Thyroid gland (tissue), 4 donors: ENCODE results near the gene CRABP2. TPM values are rescaled to one million over a fixed set of nuclear protein-coding genes. Genes with fewer than 3 reads are reported as not detected.

Experiments
- DNase-seq, 2 donors: peaks; one replicate each; pipeline ENCODE4 v3.0.0-alpha.2; 2019
- H3K27ac ChIP-seq, 3 donors: fragments of 200-600 bp; sonication (generic); 1 replicate in 2 of 3; 2 replicates in 1 of 3; pipeline ENCODE4 v1.5.1; 2016 to 2019; ENCODE audit warnings: mild to moderate bottlenecking in 1 of 3, moderate library complexity in 1 of 3
- H3K27me3 ChIP-seq: fragments of 200-600 bp; sonication (generic); one replicate; pipeline ENCODE4 v1.5.1; 2019
- H3K36me3 ChIP-seq, 2 donors: fragments of 200-600 bp; sonication (generic); one replicate each; pipeline ENCODE4 v1.5.1; 2016 to 2019
- H3K4me1 ChIP-seq, 2 donors: fragments of 200-600 bp; sonication (generic); one replicate each; pipeline ENCODE4 v1.5.1; 2017 to 2019
- H3K4me3 ChIP-seq, 3 donors: fragments of 200-600 bp; sonication (generic); replicated peaks in 1 of 3; 1 replicate in 2 of 3; 2 replicates in 1 of 3; pipeline ENCODE4 v1.5.1; 2016; ENCODE audit warnings: mild to moderate bottlenecking in 1 of 3
- H3K9me3 ChIP-seq: fragments of 200-600 bp; sonication (generic); one replicate; pipeline ENCODE4 v1.5.1; 2017
- POLR2A ChIP-seq, 2 donors: fragments of 450-650 bp; IDR thresholded peaks; one replicate each; pipeline ENCODE4 v1.6.1; 2017; ENCODE audit warnings: antibody characterized with exemption in 2 of 2, mild to moderate bottlenecking in 2 of 2, moderate library complexity in 1 of 2
- WGBS, 2 donors: methylation state at CpG; one replicate each; pipeline ENCODE4 v1.1.5; 2017; 5-methylcytosine and 5-hydroxymethylcytosine counted together
- intact Hi-C: fragments of 100-400 bp; cut with DNase I; formaldehyde crosslinking; loops from one replicate; pipeline ENCODE4 v1.15.1; 2023
- total RNA-seq, 4 donors: library from RNA; depleted of rRNA; stranded (reverse); fragments of >200 nt; gene quantifications; one replicate each; pipeline ENCODE4 v1.2.3, GENCODE V29; 2016
- TF ChIP-seq, protein P1 (sequence below), 6 experiments: fragments of 200-600 bp in 3 of 6; fragments of 450-650 bp in 3 of 6; sonication (generic) in 3 of 6; IDR thresholded peaks; one replicate each; pipeline ENCODE4 v1.5.1; 2016 to 2019; ENCODE audit warnings: antibody characterized with exemption in 6 of 6, mild to moderate bottlenecking in 2 of 6, inconsistent platforms in 1 of 6, moderate library complexity in 1 of 6

CRABP2 gene
- total RNA-seq, 4 donors from 2014 or later: 3.0 to 15.3 (median 4.5) TPM; not detected in 1

DNA sequence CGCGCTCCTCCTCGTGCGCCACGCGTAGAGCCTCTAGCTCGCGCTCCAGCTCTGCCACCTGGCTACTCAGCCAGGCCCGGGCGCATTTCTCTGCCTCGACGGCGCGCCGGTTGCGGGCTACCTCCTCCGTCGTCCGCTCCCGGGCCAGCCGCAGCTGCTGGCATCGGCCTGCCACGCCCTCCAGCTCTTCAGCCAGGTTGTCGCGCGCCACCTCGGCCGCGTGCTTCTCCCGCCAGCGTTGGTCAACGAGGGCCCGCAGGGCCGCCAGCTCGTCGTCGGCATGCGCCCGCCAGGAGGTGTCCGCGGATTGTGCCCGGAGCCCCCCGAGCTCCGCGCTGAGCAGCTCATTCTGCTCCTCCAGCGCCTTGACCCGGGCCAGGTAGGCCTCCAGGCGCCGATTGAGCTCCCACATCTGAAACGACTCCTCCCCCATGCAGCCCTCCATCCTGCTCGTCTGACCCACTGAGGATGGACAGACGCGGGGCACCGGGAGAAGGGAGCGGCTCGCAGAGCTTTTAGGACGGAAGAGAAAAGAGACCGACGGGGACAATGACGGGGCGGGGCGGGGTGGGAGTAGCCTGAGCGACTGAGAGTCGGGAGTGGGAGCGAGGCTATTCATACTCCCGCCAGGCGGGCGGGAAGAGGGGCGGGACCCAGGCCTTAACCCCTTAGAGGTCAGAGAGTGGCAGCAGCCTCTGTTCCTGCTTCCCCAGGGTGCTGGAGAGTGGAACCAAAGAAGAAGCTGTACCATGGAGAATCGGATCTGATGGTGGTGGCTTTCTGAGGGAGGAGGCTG lies 28.4 kb downstream of the CRABP2 start, which contains the start of gene NES:
TSS of gene NES (minus strand) at position 588 of the 796 bp plus-strand sequence. CDS start at position 445, 143 bp downstream.
- H3K9me3 ChIP-seq: no peaks in the 10 kb centered on the region

DNA sequence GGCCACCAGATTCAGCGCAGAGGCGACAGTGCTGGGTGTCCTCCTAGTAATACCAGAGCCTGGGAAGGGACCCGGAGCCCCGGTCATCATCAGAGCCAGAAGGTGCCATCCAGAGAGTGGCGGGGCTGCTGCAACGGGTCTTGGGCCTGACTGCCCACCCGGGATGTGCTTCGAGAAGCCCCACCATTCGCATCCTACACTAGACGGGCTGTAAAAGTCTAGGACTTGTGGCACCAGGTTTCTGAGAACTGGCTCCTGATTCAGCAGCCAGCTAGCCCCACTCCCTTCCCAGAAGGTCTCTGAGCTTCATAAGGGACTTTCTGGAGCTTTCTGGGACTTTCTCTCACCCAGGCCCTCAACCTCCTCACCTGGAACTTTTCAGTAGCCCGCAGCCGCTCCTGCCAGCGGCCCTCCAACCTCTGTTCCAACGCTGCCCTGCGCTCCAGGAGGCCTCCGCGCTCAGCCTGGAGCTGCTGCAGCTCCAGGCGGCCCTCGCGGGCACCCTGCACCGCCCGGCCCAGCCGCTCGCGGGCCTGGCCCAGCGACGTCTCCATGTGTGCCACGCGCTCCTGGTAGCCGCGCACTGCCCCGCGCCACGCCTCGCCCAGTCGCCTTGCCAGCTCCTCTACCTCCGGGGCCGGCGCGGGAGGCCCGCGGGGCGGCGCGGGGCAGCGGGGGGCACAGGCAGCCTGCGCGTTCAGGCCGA lies 29.1 kb downstream of the CRABP2 start:
- H3K36me3 ChIP-seq: no peaks in the 10 kb centered on the region
- TF ChIP-seq, protein P1, sequence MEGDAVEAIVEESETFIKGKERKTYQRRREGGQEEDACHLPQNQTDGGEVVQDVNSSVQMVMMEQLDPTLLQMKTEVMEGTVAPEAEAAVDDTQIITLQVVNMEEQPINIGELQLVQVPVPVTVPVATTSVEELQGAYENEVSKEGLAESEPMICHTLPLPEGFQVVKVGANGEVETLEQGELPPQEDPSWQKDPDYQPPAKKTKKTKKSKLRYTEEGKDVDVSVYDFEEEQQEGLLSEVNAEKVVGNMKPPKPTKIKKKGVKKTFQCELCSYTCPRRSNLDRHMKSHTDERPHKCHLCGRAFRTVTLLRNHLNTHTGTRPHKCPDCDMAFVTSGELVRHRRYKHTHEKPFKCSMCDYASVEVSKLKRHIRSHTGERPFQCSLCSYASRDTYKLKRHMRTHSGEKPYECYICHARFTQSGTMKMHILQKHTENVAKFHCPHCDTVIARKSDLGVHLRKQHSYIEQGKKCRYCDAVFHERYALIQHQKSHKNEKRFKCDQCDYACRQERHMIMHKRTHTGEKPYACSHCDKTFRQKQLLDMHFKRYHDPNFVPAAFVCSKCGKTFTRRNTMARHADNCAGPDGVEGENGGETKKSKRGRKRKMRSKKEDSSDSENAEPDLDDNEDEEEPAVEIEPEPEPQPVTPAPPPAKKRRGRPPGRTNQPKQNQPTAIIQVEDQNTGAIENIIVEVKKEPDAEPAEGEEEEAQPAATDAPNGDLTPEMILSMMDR (IDR thresholded peaks at IDR 0.05): no peak
- TF ChIP-seq POLR2A (IDR thresholded peaks at IDR 0.05): no peak
- peaks cover 8 to 12% of the 10 kb centered on the region in 2 donors for H3K4me1 ChIP-seq
- H3K9me3 ChIP-seq: no peaks in the 10 kb centered on the region
- peaks cover 8% of the 10 kb centered on the region for H3K27me3 ChIP-seq
- peak overlapping the region in 2 of 3 donors; percentile 19 to 23 for H3K4me3 ChIP-seq
- no peak for DNase-seq
- H3K27ac ChIP-seq: peak overlapping the region; percentile 9 to 50 (median 46)
- intact Hi-C loops: no loop called here
- 22 to 30% methylated on average over 10 to 11 of the region's 49 CpGs for WGBS, 2 donors

More for the DNA sequence above, 28.4 kb downstream of the CRABP2 start, which contains the start of gene NES:
- Histone ChIP-seq H3K4me1 (peaks cover 8 to 12% of the 10 kb centered on the region in 2 donors), H3K27me3 (peaks cover 8% of the 10 kb centered on the region), H3K27ac (peak within 1 kb of the TSS in 2 of 3 donors; percentile 46 to 50), H3K4me3 (peak within 1 kb of the TSS in 2 of 3 donors; percentile 19 to 23), H3K36me3 (no peaks in the 10 kb centered on the region)
- WGBS, 2 donors: 0 to 2% methylated on average over 8 to 58 of the region's 70 CpGs
- TF ChIP-seq, protein P1 (IDR thresholded peaks at IDR 0.05): no peak
- no peak for TF ChIP-seq POLR2A (IDR thresholded peaks at IDR 0.05)
- DNase-seq: peak in 1 of 2 donors; percentile 25
- intact Hi-C loops: no loop called here

DNA sequence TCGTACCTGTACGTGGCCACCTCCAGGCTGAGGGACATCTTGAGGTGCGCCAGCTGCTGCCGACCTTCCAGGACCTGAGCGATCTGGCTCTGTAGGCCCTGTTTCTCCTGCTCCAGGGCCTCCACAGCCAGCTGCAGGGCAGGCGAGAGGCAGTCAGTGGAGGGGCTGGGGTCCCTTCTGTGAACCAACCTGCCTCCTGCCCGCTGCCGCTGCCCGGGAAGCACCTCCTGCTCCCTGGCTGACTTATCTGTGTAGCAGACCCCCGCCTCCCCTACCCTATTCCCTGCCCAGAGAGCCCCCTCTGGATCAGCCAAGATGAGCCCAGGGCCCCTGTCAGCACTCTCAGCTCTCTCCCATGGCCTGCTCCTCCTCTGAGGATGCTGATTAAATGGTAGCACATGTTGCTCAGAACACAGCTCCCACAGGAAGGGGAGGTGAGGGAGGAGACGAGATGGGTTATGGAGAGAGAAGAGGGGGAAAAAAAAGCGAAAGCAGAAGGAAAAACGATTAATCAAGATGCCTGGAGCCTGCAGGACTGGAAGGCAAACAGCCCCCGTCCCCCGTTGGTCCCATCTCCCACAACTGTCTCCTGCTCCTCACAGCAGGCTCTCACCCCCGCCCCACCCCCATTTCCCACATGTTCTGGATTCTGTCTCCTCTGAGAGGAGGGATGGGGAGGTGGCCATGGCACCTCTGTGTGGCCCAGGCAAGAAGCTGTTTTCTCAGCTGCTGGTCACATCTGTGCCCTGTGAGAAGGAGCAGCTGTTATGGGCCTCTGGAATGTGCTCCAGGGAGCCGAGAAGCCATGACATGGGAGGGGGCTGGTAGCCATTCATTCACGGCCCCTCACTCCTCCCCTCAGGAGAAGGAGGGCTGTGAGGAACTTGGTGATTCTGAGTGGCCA lies 29.9 kb downstream of the CRABP2 start:
- Histone ChIP-seq H3K27ac (peak overlapping the region; percentile 9 to 50 (median 46)), H3K9me3 (no peaks in the 10 kb centered on the region), H3K4me1 (peaks cover 8 to 12% of the 10 kb centered on the region in 2 donors), H3K27me3 (peaks cover 8% of the 10 kb centered on the region), H3K36me3 (no peaks in the 10 kb centered on the region), H3K4me3 (peak overlapping the region in 1 of 3 donors; percentile 23)
- DNase-seq: no peak
- TF ChIP-seq, protein P1 (IDR thresholded peaks at IDR 0.05): no peak
- TF ChIP-seq POLR2A (IDR thresholded peaks at IDR 0.05): no peak
- intact Hi-C loops: no loop called here
- whole genome bisulfite sequencing, 2 donors: 50 to 52% methylated on average over 16 to 18 of the region's 18 CpGs

GRCh38 chr1:156673387-156674121 lies 31.8 kb downstream of the CRABP2 start:
- peaks cover 8% of the 10 kb centered on the region for H3K27me3 ChIP-seq
- no peaks in the 10 kb centered on the region for H3K36me3 ChIP-seq
- 54 to 59% methylated on average over 7 to 8 of the region's 8 CpGs for WGBS, 2 donors
- peaks cover 8 to 13% of the 10 kb centered on the region in 2 donors for H3K4me1 ChIP-seq
- intact Hi-C loops: no loop called here
- no peaks in the 10 kb centered on the region for H3K9me3 ChIP-seq
- DNase-seq: no peak
- no peak overlapping the region for H3K4me3 ChIP-seq
- H3K27ac ChIP-seq: no peak overlapping the region
- TF ChIP-seq, protein P1 (IDR thresholded peaks at IDR 0.05): no peak
